ENCODE data around the gene PCDH8. TPM values are rescaled to one million over a fixed set of nuclear protein-coding genes. Genes with fewer than 3 reads are reported as not detected.
A peak's percentile ranks its signal among the peaks of the same experiment; 100 is the strongest.
"Not testable (repeated sequence)": the region's sequence is repeated elsewhere in the genome, so short reads cannot be mapped to it uniquely, and the experiment has no call there.

The PCDH8 gene
- total RNA-seq, 2 experiments from 2014 or later: not detected

GRCh38 chr13:52835071-52835839 is 13.2 kb downstream of the PCDH8 start:
- no peak for ATAC-seq
- ChIA-PET CTCF (no interaction called here), POLR2A (no interaction called here)
- Mint-ChIP-seq H3K27me3 (ENCODE audit: low read depth) (peaks cover 9% of the 10 kb centered on the region), H3K27ac (no peak overlapping the region), H3K9me3 (ENCODE audit: insufficient read depth) (no peaks in the 10 kb centered on the region), H3K4me3 (no peak overlapping the region), H3K4me1 (ENCODE audit: low read depth) (no peaks in the 10 kb centered on the region), H3K36me3 (ENCODE audit: low read depth) (no peaks in the 10 kb centered on the region)
- DNase-seq: no peak

- Mint-ChIP-seq H3K4me3 (no peak overlapping the region), H3K36me3 (ENCODE audit: low read depth) (no peaks in the 10 kb centered on the region), H3K27me3 (ENCODE audit: low read depth) (peaks cover 5% of the 10 kb centered on the region), H3K4me1 (ENCODE audit: low read depth) (no peaks in the 10 kb centered on the region), H3K27ac (no peak overlapping the region), H3K9me3 (ENCODE audit: insufficient read depth) (no peaks in the 10 kb centered on the region)
- POLR2A ChIA-PET: no interaction called here
- DNase-seq (no peak), ATAC-seq (no peak)
- CTCF ChIA-PET: no interaction called here
These were observed 15.1 kb downstream of the PCDH8 start for GRCh38 chr13:52833296-52833875.

GRCh38 chr13:52832313-52832712 is 16.1 kb downstream of the PCDH8 start:
- peaks cover 4% of the 10 kb centered on the region for H3K27me3 Mint-ChIP-seq (ENCODE audit: low read depth)
- H3K27ac Mint-ChIP-seq: no peak overlapping the region
- H3K4me1 Mint-ChIP-seq (ENCODE audit: low read depth): no peaks in the 10 kb centered on the region
- no peaks in the 10 kb centered on the region for H3K9me3 Mint-ChIP-seq (ENCODE audit: insufficient read depth)
- ChIA-PET CTCF (no interaction called here), POLR2A (no interaction called here)
- no peak for ATAC-seq
- H3K36me3 Mint-ChIP-seq (ENCODE audit: low read depth): no peaks in the 10 kb centered on the region
- H3K4me3 Mint-ChIP-seq: no peak overlapping the region
- no peak for DNase-seq

GRCh38 chr13:52830946-52831345 is 17.5 kb downstream of the PCDH8 start:
- ATAC-seq: no peak
- no peak for DNase-seq
- Mint-ChIP-seq H3K4me3 (no peak overlapping the region), H3K9me3 (ENCODE audit: insufficient read depth) (no peaks in the 10 kb centered on the region), H3K4me1 (ENCODE audit: low read depth) (no peaks in the 10 kb centered on the region), H3K27me3 (ENCODE audit: low read depth) (peaks cover 4% of the 10 kb centered on the region), H3K36me3 (ENCODE audit: low read depth) (no peaks in the 10 kb centered on the region), H3K27ac (no peak overlapping the region)
- ChIA-PET CTCF (no interaction called here), POLR2A (no interaction called here)

- DNase-seq (no peak), ATAC-seq (no peak)
- Mint-ChIP-seq H3K27me3 (ENCODE audit: low read depth) (peaks cover 4% of the 10 kb centered on the region), H3K4me3 (no peak overlapping the region), H3K4me1 (ENCODE audit: low read depth) (no peaks in the 10 kb centered on the region), H3K9me3 (ENCODE audit: insufficient read depth) (no peaks in the 10 kb centered on the region), H3K36me3 (ENCODE audit: low read depth) (no peaks in the 10 kb centered on the region), H3K27ac (no peak overlapping the region)
- POLR2A ChIA-PET: no interaction called here
- CTCF ChIA-PET: no interaction called here
These were observed 20.6 kb downstream of the PCDH8 start for GRCh38 chr13:52827839-52828238.

- H3K36me3 Mint-ChIP-seq (ENCODE audit: low read depth); H3K27ac Mint-ChIP-seq; POLR2A ChIA-PET; H3K4me3 Mint-ChIP-seq; H3K27me3 Mint-ChIP-seq (ENCODE audit: low read depth); H3K4me1 Mint-ChIP-seq (ENCODE audit: low read depth); DNase-seq; ATAC-seq; H3K9me3 Mint-ChIP-seq (ENCODE audit: insufficient read depth): not testable (repeated sequence)
- CTCF ChIA-PET: interaction anchor here (0.6 kb wide), 1 partner anchor 10 kb away, joined by 3 read pairs; no protein-coding TSS in a partner anchor
These were observed 30.6 kb downstream of the PCDH8 start for GRCh38 chr13:52817886-52818285.

DNA sequence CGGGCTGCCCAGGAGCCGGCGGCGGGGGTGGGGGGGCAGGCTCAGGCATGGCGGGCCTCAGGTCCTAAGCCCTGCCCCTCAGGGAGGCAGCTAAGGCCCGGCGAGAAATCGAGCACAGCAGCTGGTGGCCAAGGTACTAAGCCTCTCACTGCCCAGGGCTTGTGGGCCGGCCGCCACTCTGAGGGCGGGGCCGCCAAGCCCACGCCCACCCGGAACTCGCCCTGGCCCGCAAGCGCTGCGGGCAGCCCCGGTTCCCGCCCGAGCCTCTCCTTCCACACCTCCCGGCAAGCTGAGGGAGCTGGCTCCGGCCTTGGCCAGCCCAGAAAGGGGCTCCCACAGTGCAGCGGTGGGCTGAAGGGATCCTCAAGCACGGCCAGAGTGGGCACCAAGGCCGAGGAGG is 33.1 kb downstream of the PCDH8 start:
- Mint-ChIP-seq H3K4me3 (no peak overlapping the region), H3K27ac (no peak overlapping the region), H3K36me3 (ENCODE audit: low read depth) (no peaks in the 10 kb centered on the region), H3K4me1 (ENCODE audit: low read depth) (no peaks in the 10 kb centered on the region), H3K9me3 (ENCODE audit: insufficient read depth) (no peaks in the 10 kb centered on the region), H3K27me3 (ENCODE audit: low read depth) (no peaks in the 10 kb centered on the region)
- POLR2A ChIA-PET: no interaction called here
- CTCF ChIA-PET: no interaction called here
- DNase-seq: no peak
- no peak for ATAC-seq

- peaks cover 4% of the 10 kb centered on the region for H3K4me1 Mint-ChIP-seq (ENCODE audit: low read depth)
- ChIA-PET POLR2A (no interaction called here), CTCF (no interaction called here)
- DNase-seq: no peak
- ATAC-seq: no peak
- no peaks in the 10 kb centered on the region for H3K9me3 Mint-ChIP-seq (ENCODE audit: insufficient read depth)
- no peaks in the 10 kb centered on the region for H3K27me3 Mint-ChIP-seq (ENCODE audit: low read depth)
- no peak overlapping the region for H3K4me3 Mint-ChIP-seq
- H3K27ac Mint-ChIP-seq: no peak overlapping the region
- H3K36me3 Mint-ChIP-seq (ENCODE audit: low read depth): no peaks in the 10 kb centered on the region
These were observed 35.5 kb downstream of the PCDH8 start for GRCh38 chr13:52812941-52813340.

GRCh38 chr13:52811841-52812240 is 36.6 kb downstream of the PCDH8 start:
- Mint-ChIP-seq H3K27me3 (ENCODE audit: low read depth) (no peaks in the 10 kb centered on the region), H3K9me3 (ENCODE audit: insufficient read depth) (no peaks in the 10 kb centered on the region), H3K4me3 (no peak overlapping the region), H3K36me3 (ENCODE audit: low read depth) (no peaks in the 10 kb centered on the region), H3K4me1 (ENCODE audit: low read depth) (peaks cover 4% of the 10 kb centered on the region), H3K27ac (no peak overlapping the region)
- ATAC-seq (no peak), DNase-seq (no peak)
- POLR2A ChIA-PET: no interaction called here
- CTCF ChIA-PET: no interaction called here

DNA sequence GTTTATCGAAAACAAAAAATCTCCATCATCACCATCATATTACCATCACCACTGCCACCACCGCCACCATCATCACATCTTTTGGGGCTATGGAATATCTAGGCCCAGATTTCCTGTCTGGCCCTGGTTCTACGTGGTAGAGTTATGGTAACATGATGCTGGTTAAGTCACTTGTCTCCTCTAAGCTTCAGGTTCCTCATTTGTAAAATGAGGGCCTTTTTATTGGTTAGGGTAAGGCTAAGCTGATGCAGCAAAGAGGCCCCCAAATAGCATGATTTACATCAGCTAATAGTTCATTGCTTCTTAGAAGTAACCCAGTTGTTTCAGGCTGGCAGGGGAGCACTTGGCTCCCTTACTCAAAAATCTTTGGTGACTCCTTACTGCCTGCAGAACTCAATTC is 37.9 kb downstream of the PCDH8 start:
- no peak overlapping the region for H3K27ac Mint-ChIP-seq
- no peaks in the 10 kb centered on the region for H3K36me3 Mint-ChIP-seq (ENCODE audit: low read depth)
- no peaks in the 10 kb centered on the region for H3K27me3 Mint-ChIP-seq (ENCODE audit: low read depth)
- H3K9me3 Mint-ChIP-seq (ENCODE audit: insufficient read depth): no peaks in the 10 kb centered on the region
- peaks cover 4% of the 10 kb centered on the region for H3K4me1 Mint-ChIP-seq (ENCODE audit: low read depth)
- ATAC-seq: no peak
- no peak for DNase-seq
- no peak overlapping the region for H3K4me3 Mint-ChIP-seq
- ChIA-PET CTCF (no interaction called here), POLR2A (no interaction called here)

GRCh38 chr13:52810011-52810410 is 38.4 kb downstream of the PCDH8 start:
- ATAC-seq (no peak), DNase-seq (no peak)
- H3K36me3 Mint-ChIP-seq (ENCODE audit: low read depth): no peaks in the 10 kb centered on the region
- CTCF ChIA-PET: interaction anchor here (0.7 to 2.8 kb wide), 11 partner anchors 9 to 201 kb away, joined by 3 to 20 read pairs (median 4); no protein-coding TSS in a partner anchor
- POLR2A ChIA-PET: no interaction called here
- no peaks in the 10 kb centered on the region for H3K9me3 Mint-ChIP-seq (ENCODE audit: insufficient read depth)
- H3K4me1 Mint-ChIP-seq (ENCODE audit: low read depth): peaks cover 4% of the 10 kb centered on the region
- H3K4me3 Mint-ChIP-seq: no peak overlapping the region
- no peak overlapping the region for H3K27ac Mint-ChIP-seq
- no peaks in the 10 kb centered on the region for H3K27me3 Mint-ChIP-seq (ENCODE audit: low read depth)

DNA sequence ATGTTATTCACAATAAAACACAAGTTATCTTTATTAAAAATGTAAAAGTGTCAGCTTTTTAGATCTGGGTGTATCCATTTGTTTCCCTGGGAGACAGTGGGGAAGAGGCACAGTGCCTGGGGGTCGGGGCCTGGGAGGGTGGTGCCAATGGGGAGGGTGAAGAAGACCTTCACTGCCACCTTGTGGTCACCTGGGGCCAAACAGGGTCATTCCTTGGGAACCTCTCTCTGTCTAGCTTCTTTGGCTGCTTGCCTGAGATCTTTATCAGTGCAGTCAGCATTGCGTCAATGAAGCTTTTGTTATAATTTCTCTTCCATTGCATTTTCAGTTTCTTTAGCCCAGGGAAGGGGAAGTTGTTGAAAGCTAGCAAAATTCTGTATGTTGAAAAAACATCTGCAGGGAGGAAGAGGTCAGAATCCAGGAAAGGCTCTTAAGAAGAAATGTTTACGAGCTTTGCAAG is 39.1 kb downstream of the PCDH8 start:
- no peak overlapping the region for H3K27ac Mint-ChIP-seq
- no peaks in the 10 kb centered on the region for H3K36me3 Mint-ChIP-seq (ENCODE audit: low read depth)
- H3K4me1 Mint-ChIP-seq (ENCODE audit: low read depth): peaks cover 4% of the 10 kb centered on the region
- CTCF ChIA-PET: interaction anchor here (0.7 to 2.8 kb wide), 13 partner anchors 9 to 200 kb away, joined by 3 to 20 read pairs (median 3); no protein-coding TSS in a partner anchor
- H3K4me3 Mint-ChIP-seq: no peak overlapping the region
- POLR2A ChIA-PET: no interaction called here
- DNase-seq: peak; percentile 61
- H3K27me3 Mint-ChIP-seq (ENCODE audit: low read depth): no peaks in the 10 kb centered on the region
- ATAC-seq: peak; percentile 60
- no peaks in the 10 kb centered on the region for H3K9me3 Mint-ChIP-seq (ENCODE audit: insufficient read depth)

Measured in activated CD8-positive, alpha-beta T cell treated with anti-CD3 and anti-CD28 coated beads, Interleukin-2, amount 10 ng/mL, durations not matched to agents 7 days and 5 days (primary cell).